Stimulated activated CD4-positive, alpha-beta T cell treated with anti-CD3 and anti-CD28 coated beads, Interleukin-2, amount 100 ng/mL, for 4 hours (primary cell): ENCODE results near the gene SDHC.
A peak's percentile ranks its signal among the peaks of the same experiment; 100 is the strongest.
"Not testable (repeated sequence)": the region's sequence is repeated elsewhere in the genome, so short reads cannot be mapped to it uniquely, and the experiment has no call there.

Experiments
- DNase-seq: peaks from one replicate; pipeline ENCODE4 v3.0.0-alpha.2; 2020; ENCODE audit warnings: low read depth

The SDHC gene

GRCh38 chr1:161388639-161389038, 74.5 kb downstream of the SDHC start:
- DNase-seq = no peak

DNA sequence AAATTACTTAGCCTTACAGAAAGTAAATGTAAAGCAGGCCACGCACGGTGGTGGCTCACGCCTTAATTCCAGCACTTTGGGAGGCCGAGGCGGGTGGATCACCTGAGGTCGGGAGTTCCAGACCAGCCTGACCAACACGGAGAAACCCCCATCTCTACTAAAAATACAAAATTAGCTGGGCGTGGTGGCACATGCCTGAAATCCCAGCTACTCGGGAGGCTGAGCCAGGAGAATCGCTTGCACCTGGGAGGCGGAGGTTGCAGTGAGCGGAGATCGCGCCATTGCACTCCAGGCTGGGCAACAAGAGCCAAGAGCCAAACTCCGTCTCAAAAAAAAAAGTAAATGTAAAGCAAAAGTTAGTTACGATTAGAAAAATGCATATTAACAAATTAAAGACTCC, 75.0 kb downstream of the SDHC start:
- not testable (repeated sequence) for DNase-seq

- peak; percentile 90 for DNase-seq
Observed at GRCh38 chr1:161389691-161390558, 75.7 kb downstream of the SDHC start.

DNA sequence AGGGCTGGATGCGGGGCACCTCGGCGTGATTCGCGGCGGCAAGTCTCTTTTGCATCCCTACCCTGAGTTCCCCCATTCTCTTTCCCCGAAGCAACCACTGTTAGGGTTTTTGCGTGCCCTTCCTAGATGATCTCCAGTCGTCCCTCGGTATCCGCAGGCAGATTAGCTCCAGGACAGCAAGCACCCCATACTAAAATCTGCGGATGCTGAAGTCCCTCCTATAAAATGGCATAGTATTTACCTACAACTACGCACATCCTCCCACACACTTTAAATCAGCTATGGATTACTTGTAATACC, 76.3 kb downstream of the SDHC start:
- no peak for DNase-seq

DNA sequence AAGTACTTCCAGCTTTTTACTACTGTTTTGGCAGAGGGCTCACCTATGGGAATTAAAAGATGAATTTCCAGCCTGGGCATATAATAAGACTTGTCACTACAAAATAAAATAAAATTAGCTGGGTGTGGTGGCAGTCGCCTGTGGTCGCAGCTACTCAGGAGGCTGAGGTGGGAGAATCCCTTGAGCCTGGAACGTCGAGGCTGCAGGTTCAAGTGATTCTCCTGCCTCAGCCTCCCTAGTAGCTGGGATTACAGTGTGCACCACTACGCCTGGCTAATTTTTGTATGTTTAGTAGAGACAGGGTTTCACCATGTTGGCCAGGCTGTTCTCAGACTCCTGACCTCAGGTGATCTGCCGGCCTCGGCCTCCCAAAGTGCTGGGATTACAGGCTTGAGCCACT, 77.0 kb downstream of the SDHC start:
- not testable (repeated sequence) for DNase-seq

DNA sequence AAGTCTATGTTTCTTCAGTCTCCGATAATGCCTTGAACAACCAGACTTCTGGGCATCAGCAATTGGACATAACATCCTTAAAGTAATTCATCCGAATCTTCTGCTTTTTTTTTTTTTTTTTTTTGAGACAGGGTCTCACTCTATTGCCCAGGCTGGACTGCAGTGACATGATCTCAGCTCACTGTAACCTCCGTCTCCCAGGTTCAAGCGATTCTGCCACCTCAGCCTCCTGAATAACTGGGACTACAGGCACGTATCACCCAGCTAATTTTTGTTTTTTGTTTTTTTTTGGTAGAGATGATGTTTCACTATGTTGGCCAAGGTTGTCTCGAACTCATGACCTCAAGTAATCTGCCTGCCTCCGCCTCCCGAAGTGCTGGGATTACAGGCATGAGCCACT, 77.4 kb downstream of the SDHC start:
- DNase-seq = no peak

- DNase-seq = no peak
Observed at GRCh38 chr1:161393151-161393550, 79.0 kb downstream of the SDHC start.

DNA sequence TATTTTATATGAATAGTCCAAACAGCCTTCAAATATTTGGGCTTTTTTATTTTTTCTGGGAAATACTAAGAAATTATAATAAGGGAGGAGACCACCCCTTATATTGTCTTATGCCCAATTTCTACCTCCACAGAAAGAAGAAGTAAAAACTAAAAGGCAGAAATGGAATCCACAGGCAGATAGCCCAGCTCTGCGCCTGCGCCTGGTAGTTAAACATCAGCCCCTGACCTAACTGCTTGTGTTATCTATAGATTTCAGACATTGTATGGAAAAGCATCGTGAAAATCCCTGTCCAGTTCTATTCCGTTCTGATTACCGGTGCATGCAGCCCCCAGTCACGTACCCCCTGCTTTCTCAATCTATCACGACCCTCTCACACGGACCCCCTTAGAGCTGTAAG, 82.9 kb downstream of the SDHC start:
- not testable (repeated sequence) for DNase-seq

- no peak for DNase-seq
Observed at GRCh38 chr1:161398900-161399256, 84.7 kb downstream of the SDHC start.

DNA sequence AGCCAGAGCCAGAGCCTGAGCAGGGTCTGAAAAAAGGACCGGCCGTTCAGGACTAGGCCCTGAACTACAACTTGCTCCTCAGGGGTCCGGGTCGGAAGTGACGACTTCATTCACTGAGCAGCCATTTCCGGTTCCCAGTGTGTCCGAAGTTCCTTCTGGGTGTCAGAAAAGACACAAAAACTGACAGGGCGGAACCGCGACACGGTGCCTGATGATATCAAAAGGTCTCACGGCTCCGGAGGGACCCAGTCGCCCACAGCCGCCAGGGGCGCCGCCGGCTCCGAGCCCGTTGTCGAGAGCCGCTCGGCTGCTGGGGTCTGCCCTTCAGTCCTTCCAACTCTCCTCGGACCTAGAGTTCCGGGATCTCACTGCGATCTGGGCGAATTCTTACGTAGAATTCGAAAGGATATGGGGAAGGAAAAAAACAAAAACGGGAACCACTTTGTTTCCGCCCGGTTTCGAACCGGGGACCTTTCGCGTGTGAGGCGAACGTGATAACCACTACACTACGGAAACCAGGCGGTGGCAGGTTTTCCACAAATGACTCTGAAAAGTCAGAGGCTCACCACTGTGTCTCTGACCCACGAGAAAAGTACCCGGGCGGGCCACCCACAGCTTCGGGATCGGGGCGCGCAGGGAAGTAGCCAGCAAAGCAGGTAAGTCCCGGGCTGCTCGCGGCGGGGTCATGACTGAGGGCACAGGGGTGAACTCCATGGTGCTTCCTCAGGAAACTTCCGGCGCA, 85.2 kb downstream of the SDHC start:
- DNase-seq = peak; percentile 88

GRCh38 chr1:161402446-161402845, 88.3 kb downstream of the SDHC start:
- no peak for DNase-seq

DNA sequence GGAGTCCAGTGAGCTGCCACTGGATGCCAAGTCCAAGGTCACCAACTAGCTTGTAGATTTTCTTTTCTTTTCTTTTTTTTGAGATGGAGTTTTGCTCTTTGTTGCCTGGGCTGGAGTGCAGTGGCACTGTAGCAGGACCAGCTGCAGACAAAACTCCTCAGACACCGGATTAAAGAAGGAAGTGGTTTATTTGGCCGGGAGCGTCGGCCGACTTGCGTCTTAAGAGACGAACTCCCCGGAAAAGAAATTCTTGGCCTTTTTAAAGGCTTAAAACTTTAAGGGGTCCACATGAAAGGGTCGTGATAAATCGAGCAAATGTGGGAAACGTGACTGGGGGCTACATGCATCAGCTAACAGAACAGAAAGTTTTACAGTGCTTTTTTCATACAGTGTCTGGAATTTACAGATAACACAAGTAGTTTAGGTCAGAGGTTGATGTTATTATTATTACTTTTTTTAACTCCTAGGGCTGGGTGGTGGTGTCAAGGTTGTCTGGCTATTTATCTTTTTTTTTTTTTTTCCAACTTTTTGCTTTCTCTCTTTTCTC, 89.9 kb downstream of the SDHC start:
- DNase-seq = no peak

DNA sequence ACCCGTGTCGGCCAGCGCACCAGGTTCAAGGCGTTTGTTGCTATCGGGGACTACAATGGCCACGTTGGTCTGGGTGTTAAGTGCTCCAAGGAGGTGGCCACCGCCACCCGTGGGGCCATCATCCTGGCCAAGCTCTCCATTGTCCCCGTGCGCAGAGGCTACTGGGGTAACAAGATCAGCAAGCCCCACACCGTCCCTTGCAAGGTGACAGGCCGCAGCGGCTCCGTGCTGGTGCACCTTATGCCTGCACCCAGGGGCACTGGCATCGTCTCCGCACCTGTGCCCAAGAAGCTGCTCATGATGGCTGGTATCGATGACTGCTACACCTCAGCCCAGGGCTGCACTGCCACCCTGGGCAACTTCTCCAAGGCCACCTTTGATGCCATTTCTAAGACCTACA, 92.4 kb downstream of the SDHC start:
- DNase-seq = not testable (repeated sequence)

- no peak for DNase-seq
Observed at GRCh38 chr1:161407451-161407985, 93.3 kb downstream of the SDHC start.

DNA sequence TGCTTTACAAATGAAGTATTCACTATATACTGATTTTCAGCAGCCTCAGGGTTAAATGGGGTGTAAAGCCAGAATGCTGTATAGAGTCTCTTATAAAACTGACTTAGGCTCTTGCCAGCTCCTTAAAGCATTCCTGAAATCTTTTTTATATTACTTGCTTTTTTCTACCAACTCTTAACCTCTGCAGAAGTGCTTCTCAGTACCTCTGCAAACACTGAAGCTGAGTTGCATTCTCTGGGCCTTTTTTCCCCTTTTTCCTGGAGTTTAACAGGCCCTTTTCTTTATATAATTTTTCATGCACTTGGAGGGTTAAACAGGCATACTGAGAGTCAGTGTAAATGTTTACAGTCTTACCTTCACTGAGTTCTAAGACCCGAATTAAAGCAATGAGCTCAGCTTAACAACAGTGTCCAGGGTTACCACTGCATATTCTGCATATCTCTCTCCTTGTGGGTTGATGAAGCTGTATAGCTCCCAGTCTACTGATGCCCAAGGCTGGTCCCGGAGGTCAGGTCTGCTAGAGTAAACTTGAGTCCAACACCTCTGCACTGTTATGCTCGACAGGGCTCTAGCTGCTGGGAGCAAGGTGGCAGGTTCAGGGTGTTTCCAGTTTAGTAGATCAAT, 94.4 kb downstream of the SDHC start:
- no peak for DNase-seq

- DNase-seq = not testable (repeated sequence)
Observed at GRCh38 chr1:161409848-161410635, 95.9 kb downstream of the SDHC start.

DNA sequence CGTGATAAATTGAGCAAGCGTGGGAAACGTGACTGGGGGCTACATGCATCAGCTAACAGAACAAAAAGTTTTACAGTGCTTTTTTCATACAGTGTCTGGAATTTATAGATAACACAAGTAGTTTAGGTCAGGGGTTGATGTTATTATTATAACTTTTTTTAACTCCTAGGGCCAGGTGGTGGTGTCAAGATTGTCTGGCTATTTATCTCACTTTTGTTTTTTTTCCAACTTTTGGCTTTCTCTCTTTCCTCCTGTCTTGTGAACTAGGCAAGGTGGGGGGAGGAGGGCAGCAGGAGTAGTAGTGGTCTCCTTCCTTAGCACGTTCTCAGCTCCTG, 96.4 kb downstream of the SDHC start:
- DNase-seq = not testable (repeated sequence)
